H7 (cell line): ENCODE measurements around the gene SPRYD4. TPM values are rescaled to one million over a fixed set of nuclear protein-coding genes. Genes with fewer than 3 reads are reported as not detected.

Experiments used
- DNase-seq: peaks from one replicate; pipeline ENCODE4 v3.0.0; 2012
- H3K27me3 ChIP-seq: 2 replicates; pipeline ENCODE4 v1.6.0; 2011; ENCODE audit warnings: mild to moderate bottlenecking, low read length; ENCODE audit not compliant: control insufficient read depth, insufficient read depth
- H3K36me3 ChIP-seq: replicated peaks from 2 replicates; pipeline ENCODE4 v1.5.1; 2011; ENCODE audit warnings: low read length; ENCODE audit not compliant: control insufficient read depth, insufficient read depth
- H3K4me3 ChIP-seq: 2 replicates; pipeline ENCODE4 v1.5.1; 2011; ENCODE audit warnings: low read depth, mild to moderate bottlenecking, control low read depth, low read length, moderate library complexity; ENCODE audit not compliant: insufficient read depth
- total RNA-seq: library from RNA; depleted of rRNA; stranded (reverse); fragments of >200 nt; shearing (Covaris generic); gene quantifications from 2 replicates; pipeline ENCODE4 v1.2.3, GENCODE V29; 2014; rRNA removed

The SPRYD4 gene
- total RNA-seq, 1 experiment from 2014 or later = 2.3 TPM

DNA sequence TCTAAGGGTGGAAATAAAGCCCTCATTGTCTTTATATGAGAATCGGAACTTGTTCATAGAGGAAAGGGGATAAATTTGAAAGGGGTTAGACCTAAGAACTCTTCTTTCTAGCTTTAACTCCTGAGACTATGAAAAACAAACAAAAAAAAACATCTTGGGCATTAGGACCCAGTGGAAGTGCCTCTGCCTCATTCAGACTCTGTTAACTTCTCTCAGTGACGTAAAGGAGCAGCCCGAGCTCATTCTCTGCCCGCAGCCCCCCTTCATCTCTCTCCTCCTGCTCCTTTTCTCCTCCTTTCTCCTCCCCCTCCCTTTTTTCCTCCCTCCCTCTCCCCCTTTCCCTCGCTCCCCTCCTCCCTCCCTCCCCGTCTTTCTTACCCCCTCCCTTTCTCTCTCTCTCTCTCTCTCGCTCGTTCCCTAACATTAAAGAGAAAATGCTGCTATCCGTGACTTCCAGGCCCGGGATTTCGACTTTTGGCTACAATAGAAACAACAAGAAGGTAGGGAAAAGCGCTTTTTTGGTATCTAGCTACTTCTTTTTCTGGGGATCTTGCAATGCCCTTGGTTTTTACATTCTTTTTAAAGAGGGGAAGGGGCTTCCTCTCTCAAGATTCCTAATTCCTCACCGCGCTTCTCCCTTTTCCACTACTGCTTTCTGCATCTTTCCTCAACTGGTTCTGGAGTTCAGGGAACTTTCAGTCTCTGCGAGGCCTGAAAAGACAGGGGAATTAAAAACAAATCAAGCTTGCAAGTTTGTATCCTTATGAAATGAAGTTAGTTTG is 53.4 kb downstream of the SPRYD4 start, which contains the start of gene RBMS2:
Gene RBMS2, plus strand, starts transcription at position 231 of the 782 bp plus-strand sequence. Its CDS starts 204 bp downstream, at position 435.
- H3K27me3 ChIP-seq = no peaks in the 10 kb centered on the region
- peak; percentile 67 for DNase-seq

DNA sequence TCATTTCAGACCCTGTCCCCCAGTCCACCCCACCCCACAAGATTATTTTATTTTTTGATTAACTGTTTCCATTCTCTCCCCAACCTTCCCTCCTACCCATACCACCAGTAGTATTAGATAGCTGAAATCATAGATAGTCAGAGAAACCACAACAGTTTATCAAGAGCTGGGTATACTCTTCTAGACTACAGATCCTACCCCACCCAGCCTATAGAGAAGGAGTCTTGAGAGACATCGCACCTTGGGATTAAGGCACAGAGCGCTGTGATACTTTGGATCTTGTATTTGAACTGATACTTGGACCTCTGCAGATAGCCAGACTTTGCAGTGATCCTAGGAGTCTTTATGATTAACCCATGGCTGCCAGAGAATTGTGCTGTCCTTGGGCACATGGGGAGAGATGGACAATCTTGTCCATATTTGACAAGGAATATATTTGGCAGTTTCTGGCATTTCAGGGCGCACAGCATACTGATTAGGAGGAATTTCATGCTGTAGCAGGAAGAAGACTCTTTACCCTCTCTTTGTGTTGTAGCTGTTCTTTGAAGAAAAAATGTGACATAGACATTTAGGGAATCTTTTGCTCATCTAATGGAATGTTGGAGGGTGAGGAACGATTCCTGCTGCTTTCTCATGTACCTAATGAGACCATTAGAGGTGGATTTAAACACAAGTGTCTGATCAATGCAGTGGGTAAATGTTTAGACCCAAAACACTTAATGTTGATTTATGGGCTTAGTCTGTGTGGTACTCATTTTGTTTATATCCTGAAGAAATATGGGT is 54.2 kb downstream of the SPRYD4 start:
- Histone ChIP-seq H3K4me3 (peak overlapping the region; percentile 47), H3K27me3 (no peaks in the 10 kb centered on the region), H3K36me3 (no peaks in the 10 kb centered on the region)
- DNase-seq = no peak

More for the DNA sequence above, 53.4 kb downstream of the SPRYD4 start, which contains the start of gene RBMS2:
- H3K36me3 ChIP-seq = no peaks in the 10 kb centered on the region
- peak within 1 kb of the TSS; percentile 47 for H3K4me3 ChIP-seq

DNA sequence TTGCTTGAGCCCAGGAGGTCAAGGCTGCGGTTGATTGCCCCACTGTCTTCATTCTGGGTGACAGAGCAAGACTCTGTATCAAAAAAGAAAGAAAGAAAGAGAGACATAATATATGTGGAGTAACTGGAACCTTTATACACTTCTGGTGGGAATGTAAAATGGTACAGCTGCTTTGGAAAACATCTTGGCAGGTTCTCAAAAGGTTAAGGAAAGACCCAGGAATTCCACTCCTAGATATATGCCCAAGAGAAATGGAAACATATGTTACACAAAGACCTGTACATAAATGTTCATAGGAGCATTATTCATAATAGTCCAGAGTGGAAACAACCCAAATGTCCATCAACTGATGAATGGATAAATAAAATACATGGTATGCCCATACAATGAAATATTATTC is 60.5 kb downstream of the SPRYD4 start:
- no peaks in the 10 kb centered on the region for H3K36me3 ChIP-seq
- H3K27me3 ChIP-seq = no peaks in the 10 kb centered on the region
- no peak overlapping the region for H3K4me3 ChIP-seq
- DNase-seq = no peak

Other genes with a start within 250 kb of the SPRYD4 start
- gene RNF41, start 246.7 kb upstream of the SPRYD4 start, total RNA-seq = 96.2 and 98.4 TPM in 2 replicates
- 45.5 and 50.4 TPM in 2 replicates for gene NABP2, start 244.2 kb upstream of the SPRYD4 start, total RNA-seq
- gene SLC39A5, start 238.5 kb upstream of the SPRYD4 start, total RNA-seq = 0.48 TPM in 1 of 2 replicates, not detected in the other
- 11.2 and 13.7 TPM in 2 replicates for gene ANKRD52, start 210.2 kb upstream of the SPRYD4 start, total RNA-seq
- 15.5 and 21.2 TPM in 2 replicates for gene COQ10A, start 201.6 kb upstream of the SPRYD4 start, total RNA-seq
- gene CS, start 168.2 kb upstream of the SPRYD4 start, total RNA-seq = 179 and 188 TPM in 2 replicates
- 108 and 129 TPM in 2 replicates for gene CNPY2, start 152.6 kb upstream of the SPRYD4 start, total RNA-seq
- 38.6 and 64.1 TPM in 2 replicates for gene PAN2, start 134.6 kb upstream of the SPRYD4 start, total RNA-seq
- gene IL23A, start 129.7 kb upstream of the SPRYD4 start, total RNA-seq = 4.0 and 7.6 TPM in 2 replicates
- gene STAT2, start 108.5 kb upstream of the SPRYD4 start, total RNA-seq = 42.2 and 47.6 TPM in 2 replicates
- gene APOF, start 105.7 kb upstream of the SPRYD4 start, total RNA-seq = not detected in 2 replicates
- 13.3 and 15.7 TPM in 2 replicates for gene TIMELESS, start 19.2 kb upstream of the SPRYD4 start, total RNA-seq
- gene MIP, start 13.9 kb upstream of the SPRYD4 start, total RNA-seq = not detected in 2 replicates
- 2.2 and 5.5 TPM in 2 replicates for gene GLS2, start 19.6 kb downstream of the SPRYD4 start, total RNA-seq
- 6.1 and 8.5 TPM in 2 replicates for gene RBMS2, start 53.2 kb downstream of the SPRYD4 start, total RNA-seq
- gene BAZ2A, start 161.7 kb downstream of the SPRYD4 start, total RNA-seq = 23.6 and 24.6 TPM in 2 replicates
- 959 and 1,061 TPM in 2 replicates for gene ATP5F1B, start 177.4 kb downstream of the SPRYD4 start, total RNA-seq
- 167 and 189 TPM in 2 replicates for gene PTGES3, start 219.7 kb downstream of the SPRYD4 start, total RNA-seq